ENCODE results near the gene PTPRM. TPM values are rescaled to one million over a fixed set of nuclear protein-coding genes. Genes with fewer than 3 reads are reported as not detected.

Gene PTPRM
- total and polyA plus RNA-seq, 9 donors: 45.6 to 82.0 (median 56.9) TPM

GRCh38 chr18:7821784-7822183 lies 254.7 kb downstream of the PTPRM start:
- H3K36me3 ChIP-seq: no peaks in the 10 kb centered on the region
- WGBS, 3 donors: 88 to 95% (median 89%) methylated on average over 1 of the region's 1 CpG
- H3K27me3 ChIP-seq: no peaks in the 10 kb centered on the region
- no peak for DNase-seq
- H3K9me3 ChIP-seq: no peaks in the 10 kb centered on the region
- intact Hi-C loops (cut with DNase I): no loop called here
- H3K4me3 ChIP-seq: no peak overlapping the region
- H3K27ac ChIP-seq: no peak overlapping the region
- peaks cover 6% of the 10 kb centered on the region for H3K4me1 ChIP-seq (ENCODE audit: insufficient read depth)
- TF ChIP-seq CTCF (IDR thresholded peaks at IDR 0.05) (no peak), EP300 (IDR thresholded peaks at IDR 0.05) (no peak), POLR2A (IDR thresholded peaks at IDR 0.05) (no peak)

- Histone ChIP-seq H3K4me1 (ENCODE audit: insufficient read depth) (peaks cover 5% of the 10 kb centered on the region), H3K27ac (peak overlapping the region in 1 of 2 donors; percentile 21), H3K9me3 (no peaks in the 10 kb centered on the region), H3K27me3 (no peaks in the 10 kb centered on the region), H3K4me3 (no peak overlapping the region), H3K36me3 (no peaks in the 10 kb centered on the region)
- intact Hi-C loops (cut with DNase I): no loop called here
- WGBS, 3 donors: 15 to 23% (median 18%) methylated on average over 9 of the region's 9 CpGs
- no peak for TF ChIP-seq EP300 (IDR thresholded peaks at IDR 0.05)
- TF ChIP-seq POLR2A (IDR thresholded peaks at IDR 0.05): no peak
- TF ChIP-seq CTCF (IDR thresholded peaks at IDR 0.05): no peak
- DNase-seq: peak in 1 of 5 donors; percentile 28
Measured at GRCh38 chr18:7822435-7823331, 255.6 kb downstream of the PTPRM start.

- intact Hi-C loops (cut with DNase I): no loop called here
- TF ChIP-seq CTCF (IDR thresholded peaks at IDR 0.05) (no peak), EP300 (IDR thresholded peaks at IDR 0.05) (no peak), POLR2A (IDR thresholded peaks at IDR 0.05) (no peak)
- H3K9me3 ChIP-seq: no peaks in the 10 kb centered on the region
- H3K4me1 ChIP-seq (ENCODE audit: insufficient read depth): peaks cover 5% of the 10 kb centered on the region
- no peaks in the 10 kb centered on the region for H3K36me3 ChIP-seq
- WGBS, 3 donors: 75 to 82% (median 79%) methylated on average over 5 of the region's 5 CpGs
- H3K27me3 ChIP-seq: no peaks in the 10 kb centered on the region
- no peak overlapping the region for H3K27ac ChIP-seq
- no peak overlapping the region for H3K4me3 ChIP-seq
- DNase-seq: peak in 1 of 5 donors; percentile 37
Measured at GRCh38 chr18:7824970-7825369, 257.9 kb downstream of the PTPRM start.

- Histone ChIP-seq H3K4me3 (no peak overlapping the region), H3K27ac (no peak overlapping the region), H3K9me3 (no peaks in the 10 kb centered on the region), H3K27me3 (no peaks in the 10 kb centered on the region), H3K4me1 (ENCODE audit: insufficient read depth) (no peaks in the 10 kb centered on the region), H3K36me3 (no peaks in the 10 kb centered on the region)
- TF ChIP-seq EP300 (IDR thresholded peaks at IDR 0.05) (no peak), POLR2A (IDR thresholded peaks at IDR 0.05) (no peak), CTCF (IDR thresholded peaks at IDR 0.05) (no peak)
- DNase-seq: no peak
- WGBS, 3 donors: 85 to 95% (median 88%) methylated on average over 3 of the region's 3 CpGs
- intact Hi-C loops (cut with DNase I): no loop called here
Measured at GRCh38 chr18:7830468-7830867, 263.4 kb downstream of the PTPRM start.

Measured in ovary (tissue), 9 donors.